HG02938 (cell line): ENCODE measurements around the gene GPR78.

Experiments
- ATAC-seq: cut with Tn5 transposase; IDR thresholded peaks from one replicate; pipeline ENCODE4 v1.9.1; 2021; ENCODE audit warnings: mild to moderate bottlenecking, moderate library complexity; ENCODE audit not compliant: unreplicated experiment

Gene GPR78

DNA sequence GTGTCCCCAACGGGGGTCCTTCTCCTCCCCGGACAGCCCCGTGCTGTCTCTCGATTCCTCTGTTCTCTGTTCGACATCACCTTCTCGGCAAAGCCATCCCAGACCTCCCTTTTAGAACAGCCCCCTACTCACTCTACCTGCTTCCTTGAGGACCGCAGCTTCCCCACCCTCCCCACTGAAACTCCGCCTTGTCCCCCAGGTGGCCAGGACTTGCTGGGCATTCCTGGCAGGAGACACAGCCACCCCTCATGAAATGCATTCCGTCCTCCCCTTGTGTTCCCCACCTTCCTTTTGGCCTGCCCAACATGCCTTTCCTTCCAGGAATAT, 34.8 kb upstream of the GPR78 start:
- no peak for ATAC-seq

DNA sequence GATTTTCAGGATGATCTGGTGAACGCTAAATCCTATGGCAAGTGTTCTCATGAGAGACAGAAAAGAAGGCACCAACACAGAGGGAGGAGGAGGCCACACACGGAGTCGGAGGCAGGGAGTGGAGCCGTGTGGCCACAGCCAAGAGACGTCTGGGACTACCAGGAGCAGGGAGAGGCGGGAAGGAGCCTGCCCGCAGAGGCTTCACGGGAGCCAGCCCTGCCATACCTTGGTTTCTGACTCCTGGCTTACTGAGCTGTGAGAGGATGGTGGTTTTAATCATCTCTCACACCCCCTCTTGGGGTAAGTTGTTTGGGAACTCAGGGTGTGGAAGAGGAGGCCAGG, 33.5 kb upstream of the GPR78 start:
- ATAC-seq = no peak

DNA sequence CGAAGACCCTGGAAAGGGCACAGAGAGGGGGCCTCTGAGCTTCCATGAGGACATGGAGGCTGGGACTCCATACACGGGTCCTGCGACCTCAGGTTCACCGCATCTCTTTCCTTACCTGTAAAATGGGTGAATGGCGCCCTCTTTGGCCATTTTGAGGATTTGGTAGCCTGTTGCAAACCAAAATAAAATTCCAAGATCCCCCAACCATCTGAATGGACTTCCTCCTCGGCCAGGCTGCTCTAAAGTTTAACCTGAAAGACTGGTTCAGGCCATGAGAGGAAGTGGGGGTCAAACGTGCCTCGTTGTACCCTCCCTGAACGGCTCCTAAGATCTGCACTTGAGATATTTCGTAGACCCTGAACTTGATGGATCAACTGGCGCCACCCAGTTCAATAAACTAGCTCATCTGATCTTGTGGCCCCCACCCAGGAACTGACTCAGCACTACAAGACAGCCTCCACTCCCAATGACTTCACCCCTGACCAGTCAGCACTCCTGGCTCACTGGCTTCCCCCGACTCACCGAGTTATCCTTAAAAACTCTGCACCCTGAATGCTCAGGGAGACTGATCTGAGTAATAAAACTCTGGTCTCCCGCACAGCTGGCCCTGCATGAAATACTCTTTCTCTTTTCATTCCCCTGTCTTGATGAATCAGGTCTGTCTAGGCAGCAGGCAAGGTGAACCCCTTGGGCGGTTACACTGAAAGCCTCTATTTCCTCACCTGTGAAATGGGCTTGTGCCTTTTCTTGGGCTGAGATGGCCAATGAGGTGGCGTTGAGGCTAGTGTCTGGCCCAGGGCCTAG, 32.9 kb upstream of the GPR78 start:
- ATAC-seq = no peak

DNA sequence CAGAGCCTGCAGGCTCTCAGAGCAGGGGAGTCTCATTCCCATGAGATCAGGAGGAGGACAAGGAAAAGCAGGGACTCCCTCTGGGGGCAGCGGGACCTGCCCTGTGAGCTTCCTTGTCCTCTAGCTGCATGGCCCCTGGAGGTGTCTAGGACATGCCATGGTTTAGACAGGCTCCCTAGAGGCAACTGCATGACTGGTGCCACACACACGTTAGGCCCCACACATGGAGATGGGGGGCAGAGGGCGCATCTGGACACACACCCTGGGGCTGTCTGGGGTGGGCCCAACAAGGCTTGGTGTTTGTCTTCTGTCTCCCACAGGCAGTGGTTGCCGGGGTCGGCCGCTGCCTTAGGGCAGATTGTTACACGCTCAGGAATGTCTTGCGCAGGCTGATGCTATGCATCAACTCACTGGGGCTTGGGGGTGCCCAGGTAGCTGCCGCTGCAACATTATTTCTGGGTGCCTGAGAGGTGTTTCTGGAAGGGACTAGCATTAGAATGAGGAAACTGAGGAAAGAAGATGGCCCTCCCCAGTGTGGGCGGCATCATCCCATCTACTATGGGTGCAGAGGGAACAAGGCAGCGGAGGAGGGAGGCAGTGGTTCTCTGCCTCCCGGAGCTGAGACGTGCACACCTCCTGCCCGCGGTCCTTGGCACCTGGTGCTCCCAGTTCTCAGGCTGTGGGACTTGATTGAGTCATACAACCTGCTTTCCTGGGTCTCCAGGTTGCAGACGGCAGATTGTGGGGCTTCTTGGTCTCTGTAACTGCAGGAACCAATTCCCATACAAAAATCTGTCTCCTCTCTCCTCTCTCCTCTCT, 32.1 kb upstream of the GPR78 start:
- no peak for ATAC-seq

- ATAC-seq = no peak
Measured at GRCh38 chr4:8548731-8549351, 31.4 kb upstream of the GPR78 start.

DNA sequence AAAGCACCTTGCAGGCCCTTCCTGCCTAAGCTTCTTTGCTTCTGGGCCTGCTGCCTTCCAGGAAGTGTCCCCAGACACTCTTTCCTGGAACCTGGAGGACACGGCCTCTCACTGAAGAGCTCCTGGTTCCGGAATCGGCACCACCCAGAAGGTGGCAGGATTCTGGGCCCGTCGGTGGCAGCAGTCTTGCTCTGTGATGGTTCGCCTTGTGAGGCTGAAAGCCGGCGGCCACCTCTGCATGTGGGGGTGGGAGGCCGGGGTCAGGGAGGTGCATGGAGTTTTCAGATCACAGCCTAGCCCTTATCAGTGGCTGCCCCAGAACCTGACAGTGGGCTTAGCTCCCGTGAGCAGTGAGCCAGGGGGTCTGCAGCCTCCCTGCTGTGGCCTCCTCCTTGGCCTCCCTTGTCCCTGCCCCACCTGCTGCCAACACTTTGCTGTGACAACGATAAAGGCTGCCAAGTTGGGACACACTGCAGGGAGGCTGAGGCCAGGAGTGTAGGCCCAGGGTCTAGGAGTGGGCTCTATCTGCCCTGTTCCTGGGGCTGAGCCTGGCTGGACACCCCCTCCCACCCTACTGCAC, 30.8 kb upstream of the GPR78 start:
- no peak for ATAC-seq

GRCh38 chr4:8550691-8551090, 29.5 kb upstream of the GPR78 start:
- ATAC-seq = no peak

GRCh38 chr4:8552024-8552423, 28.2 kb upstream of the GPR78 start:
- no peak for ATAC-seq

DNA sequence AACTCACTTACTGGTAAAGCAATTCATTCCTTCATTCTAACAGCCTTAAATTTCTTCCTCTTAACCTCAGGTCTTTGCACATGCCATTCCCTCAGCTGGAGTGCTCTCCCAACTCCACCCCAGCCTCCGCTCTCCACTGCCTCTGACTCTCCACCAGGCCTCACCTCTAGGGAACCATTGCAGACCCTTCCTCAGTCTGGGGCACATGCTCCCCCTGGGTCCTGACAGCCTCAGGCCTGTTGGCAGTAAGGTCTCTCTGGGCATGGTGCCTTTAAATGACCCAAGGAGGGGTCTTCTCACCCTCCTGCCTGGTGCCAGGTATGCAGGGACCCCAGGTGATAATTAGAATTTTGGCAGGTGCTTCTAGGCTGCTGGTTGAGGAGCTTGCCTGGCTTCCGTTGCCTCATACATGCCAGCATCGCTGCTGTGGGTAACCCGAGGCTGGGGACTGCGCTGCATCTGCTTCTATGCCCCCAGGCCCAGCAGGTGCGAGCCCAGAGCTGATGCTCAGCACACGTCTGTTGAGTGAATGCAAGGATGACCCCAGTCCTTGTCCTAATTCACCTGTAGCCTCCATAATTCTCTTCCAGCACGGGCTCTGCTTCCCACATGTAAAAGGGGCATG, 27.5 kb upstream of the GPR78 start:
- no peak for ATAC-seq

DNA sequence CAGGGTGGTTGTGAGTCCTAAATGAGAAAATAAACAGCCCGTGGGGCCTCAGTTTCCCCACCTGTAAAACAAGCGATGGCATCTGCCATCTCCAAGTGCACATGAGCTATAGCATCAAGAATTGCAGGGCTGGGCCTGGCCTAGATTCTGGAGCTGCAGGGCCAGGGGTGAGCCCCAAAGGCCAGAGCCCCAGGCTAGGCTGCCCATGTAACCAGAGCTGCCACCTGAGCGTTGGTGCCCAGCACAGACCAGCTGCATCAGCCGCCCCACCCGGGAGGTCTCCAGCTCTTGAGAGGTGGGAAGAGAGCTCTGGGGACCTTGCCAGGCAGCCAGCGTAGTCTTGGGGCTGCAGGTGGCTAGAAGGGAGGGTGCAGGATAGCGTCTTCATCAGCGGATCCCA, 27.0 kb upstream of the GPR78 start:
- no peak for ATAC-seq

- ATAC-seq = no peak
Measured at GRCh38 chr4:8553991-8554405, 26.2 kb upstream of the GPR78 start.

DNA sequence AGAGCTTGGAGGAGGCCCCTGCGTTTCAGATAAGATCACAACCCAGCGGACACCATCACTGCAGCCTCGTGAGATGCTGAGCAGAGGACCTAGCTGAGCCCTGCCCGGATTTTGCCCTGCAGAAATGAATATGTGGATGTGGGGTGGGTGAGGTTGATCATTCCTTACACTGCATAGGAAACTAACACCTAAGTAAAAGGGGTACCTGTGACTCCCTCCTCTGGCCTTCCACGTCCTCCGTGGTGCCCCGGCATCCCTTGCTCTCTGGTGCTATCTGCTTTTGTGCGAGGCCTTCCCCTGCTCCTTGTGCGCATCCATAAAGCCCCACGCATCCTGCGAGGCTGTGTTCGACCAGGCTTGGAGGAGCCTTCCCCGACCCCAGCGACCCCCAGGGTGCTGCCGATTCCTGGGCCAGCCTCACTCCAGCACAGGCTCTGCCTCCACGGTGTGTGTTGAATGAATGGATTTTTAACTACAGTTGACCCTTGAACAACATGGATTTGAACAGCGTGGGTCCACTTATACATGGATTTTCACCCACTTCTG, 25.6 kb upstream of the GPR78 start:
- ATAC-seq = no peak

DNA sequence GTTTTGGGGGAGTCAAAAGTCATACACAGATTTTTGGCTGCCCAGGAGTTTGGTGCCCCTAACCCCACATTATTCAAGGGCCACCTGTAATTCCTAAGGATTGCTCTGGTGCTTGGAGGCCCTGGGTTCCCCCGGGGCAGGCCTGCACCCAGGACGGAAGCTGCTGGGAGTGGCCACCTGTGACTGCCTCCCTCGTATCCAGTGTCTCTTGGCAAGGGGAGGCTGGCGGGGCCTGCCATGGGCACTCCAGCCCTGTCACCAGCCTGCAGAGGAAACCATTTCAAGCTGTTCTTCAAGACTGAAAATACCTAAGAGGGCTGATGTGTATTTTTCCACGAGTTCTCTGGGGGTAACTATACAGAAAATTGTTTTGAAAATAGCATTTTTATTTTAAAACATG, 24.5 kb upstream of the GPR78 start:
- ATAC-seq = no peak

- ATAC-seq = no peak
Measured at GRCh38 chr4:8556341-8557150, 23.6 kb upstream of the GPR78 start.

GRCh38 chr4:8557151-8558076, 22.8 kb upstream of the GPR78 start:
- ATAC-seq = no peak

GRCh38 chr4:8558080-8558960, 21.9 kb upstream of the GPR78 start:
- no peak for ATAC-seq

DNA sequence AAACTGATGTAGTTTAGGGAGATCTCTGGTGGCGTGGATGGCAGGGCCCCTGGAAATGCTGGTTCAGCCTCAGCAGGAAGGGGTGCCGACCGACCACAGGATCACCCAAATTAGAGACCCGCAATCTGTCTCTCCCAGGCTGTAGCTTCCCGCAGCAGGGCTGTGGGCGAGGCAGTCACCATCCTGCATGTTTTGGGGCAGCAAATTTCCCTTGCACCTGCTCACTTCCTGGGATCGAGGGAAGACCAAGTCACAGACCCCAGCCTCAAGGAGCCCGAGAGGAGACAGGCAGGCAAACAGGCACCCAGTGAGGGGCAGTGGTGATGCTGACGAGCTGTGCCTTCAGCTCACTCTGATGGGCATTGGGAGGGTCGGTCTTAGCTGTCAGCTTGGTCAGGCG, 21.2 kb upstream of the GPR78 start:
- no peak for ATAC-seq
